Measurements from ENCODE around the gene BCL2L14.
A peak's percentile ranks its signal among the peaks of the same experiment; 100 is the strongest.
"Not testable (repeated sequence)": the region's sequence is repeated elsewhere in the genome, so short reads cannot be mapped to it uniquely, and the experiment has no call there.

The BCL2L14 gene

GRCh38 chr12:12108441-12109058 is 37.8 kb downstream of the BCL2L14 start:
- DNase-seq (ENCODE audit: low read depth in 2 of 2) = no peak

GRCh38 chr12:12110923-12111555 is 40.3 kb downstream of the BCL2L14 start:
- peak; percentile 12 to 35 for DNase-seq (ENCODE audit: low read depth in 2 of 2)

GRCh38 chr12:12115514-12115913 is 44.8 kb downstream of the BCL2L14 start:
- DNase-seq (ENCODE audit: low read depth in 2 of 2) = no peak

- DNase-seq (ENCODE audit: low read depth in 2 of 2) = no peak
Observed at GRCh38 chr12:12116677-12117076, 45.9 kb downstream of the BCL2L14 start.

DNA sequence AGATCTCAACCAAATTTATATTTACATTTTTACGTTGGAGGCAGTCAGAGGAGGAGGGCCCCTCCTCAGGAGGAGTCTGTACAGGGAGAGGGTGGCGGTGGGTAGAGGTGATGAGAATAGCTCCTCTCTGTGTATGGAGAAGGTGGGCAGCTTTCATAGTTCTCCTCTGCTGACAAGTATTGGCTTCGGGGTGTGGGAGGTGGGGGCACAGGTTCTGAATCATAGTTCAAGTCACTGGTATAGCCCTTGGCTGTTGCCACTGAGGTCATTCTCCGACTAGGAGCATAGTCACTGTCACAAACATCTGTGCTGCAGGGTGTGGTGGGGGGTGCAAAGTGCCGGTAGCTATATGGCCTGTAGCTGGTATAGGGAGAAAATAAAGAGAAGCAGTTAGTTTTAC is 50.3 kb downstream of the BCL2L14 start:
- no peak for DNase-seq (ENCODE audit: low read depth in 2 of 2)

DNA sequence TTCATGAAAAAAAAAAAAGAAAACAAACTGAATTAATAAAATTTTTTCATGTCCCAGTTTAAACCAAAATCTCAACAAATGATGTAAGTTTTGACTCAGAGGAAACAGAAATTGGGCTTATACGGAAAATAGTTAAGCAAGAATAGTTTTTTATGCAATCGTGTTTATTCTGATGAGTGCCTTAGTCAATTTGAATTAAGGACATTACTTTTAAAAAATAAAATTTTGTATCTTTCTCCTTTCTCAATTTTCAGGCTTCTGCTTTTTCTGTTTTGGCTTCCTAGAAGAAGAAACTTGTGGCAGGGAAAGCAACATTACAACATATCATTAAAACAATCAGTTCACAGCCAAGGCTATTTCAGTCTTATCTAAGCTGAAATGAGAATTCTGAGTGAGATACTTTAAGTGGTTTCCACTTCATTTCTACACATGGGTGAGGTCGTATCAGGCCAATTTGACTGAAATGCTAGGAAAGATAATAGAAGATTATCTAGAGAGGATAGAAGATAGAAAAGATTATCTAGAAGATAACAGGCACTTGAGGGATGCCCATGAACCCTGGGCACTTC is 52.4 kb downstream of the BCL2L14 start:
- no peak for DNase-seq (ENCODE audit: low read depth in 2 of 2)

GRCh38 chr12:12126551-12126950 is 55.8 kb downstream of the BCL2L14 start:
- no peak for DNase-seq (ENCODE audit: low read depth in 2 of 2)

DNA sequence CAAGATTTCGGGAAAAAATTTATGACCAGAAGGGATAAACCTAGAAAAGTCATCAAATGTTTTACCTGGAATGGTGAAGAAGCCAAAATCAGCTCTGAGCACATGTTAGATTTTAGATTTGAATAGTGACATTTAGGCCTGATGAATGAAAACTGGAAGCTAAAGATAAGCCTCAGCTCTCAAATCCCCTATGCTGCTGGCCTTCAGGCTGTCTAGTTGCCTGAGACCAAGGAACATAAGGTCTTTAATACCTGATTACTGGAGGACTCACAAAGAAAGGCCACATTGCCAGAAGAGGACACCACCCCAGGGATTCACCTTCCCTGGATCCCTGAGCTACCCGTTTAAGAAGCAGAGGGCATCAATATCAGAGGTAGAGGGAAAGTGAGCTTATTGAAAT is 56.6 kb downstream of the BCL2L14 start:
- no peak for DNase-seq (ENCODE audit: low read depth in 2 of 2)

DNA sequence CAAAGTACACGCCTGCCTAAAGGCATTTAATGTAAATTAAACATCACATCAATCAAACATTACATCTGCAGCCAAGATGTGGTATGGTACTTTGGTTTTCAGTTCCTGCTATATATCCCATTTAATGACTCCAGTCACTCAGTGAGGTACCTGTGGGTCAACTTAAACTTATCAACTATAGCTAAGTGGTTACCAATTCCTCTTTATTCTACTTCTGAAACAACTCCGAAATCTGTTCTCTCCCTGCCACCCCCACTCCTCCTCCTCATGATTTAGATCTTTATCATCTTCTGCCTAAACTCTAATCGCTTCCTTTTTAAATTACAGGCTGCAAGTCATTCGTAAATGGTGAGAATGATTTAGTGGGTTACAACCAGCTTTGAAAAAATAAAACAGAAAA is 57.9 kb downstream of the BCL2L14 start:
- no peak for DNase-seq (ENCODE audit: low read depth in 2 of 2)

GRCh38 chr12:12133259-12133658 is 62.5 kb downstream of the BCL2L14 start:
- DNase-seq (ENCODE audit: low read depth in 2 of 2) = no peak

DNA sequence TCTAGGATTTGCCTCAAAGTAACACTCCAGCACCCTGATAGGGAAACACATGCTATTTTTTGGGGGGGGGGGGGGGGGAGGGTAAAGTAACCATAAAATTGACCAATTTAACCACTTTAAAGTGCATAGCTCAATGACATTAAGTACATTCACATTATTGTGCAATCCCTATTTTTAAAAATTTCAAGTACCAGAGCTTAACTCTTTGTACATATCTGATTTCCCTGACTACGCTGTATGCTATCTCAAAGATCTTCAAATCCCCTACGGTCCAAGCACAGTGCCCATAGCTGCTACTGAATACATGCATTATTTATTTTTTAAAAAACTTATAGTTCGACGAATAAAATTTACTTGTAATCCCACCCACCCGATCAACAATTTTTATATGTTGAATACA is 63.0 kb downstream of the BCL2L14 start:
- no peak for DNase-seq (ENCODE audit: low read depth in 2 of 2)

DNA sequence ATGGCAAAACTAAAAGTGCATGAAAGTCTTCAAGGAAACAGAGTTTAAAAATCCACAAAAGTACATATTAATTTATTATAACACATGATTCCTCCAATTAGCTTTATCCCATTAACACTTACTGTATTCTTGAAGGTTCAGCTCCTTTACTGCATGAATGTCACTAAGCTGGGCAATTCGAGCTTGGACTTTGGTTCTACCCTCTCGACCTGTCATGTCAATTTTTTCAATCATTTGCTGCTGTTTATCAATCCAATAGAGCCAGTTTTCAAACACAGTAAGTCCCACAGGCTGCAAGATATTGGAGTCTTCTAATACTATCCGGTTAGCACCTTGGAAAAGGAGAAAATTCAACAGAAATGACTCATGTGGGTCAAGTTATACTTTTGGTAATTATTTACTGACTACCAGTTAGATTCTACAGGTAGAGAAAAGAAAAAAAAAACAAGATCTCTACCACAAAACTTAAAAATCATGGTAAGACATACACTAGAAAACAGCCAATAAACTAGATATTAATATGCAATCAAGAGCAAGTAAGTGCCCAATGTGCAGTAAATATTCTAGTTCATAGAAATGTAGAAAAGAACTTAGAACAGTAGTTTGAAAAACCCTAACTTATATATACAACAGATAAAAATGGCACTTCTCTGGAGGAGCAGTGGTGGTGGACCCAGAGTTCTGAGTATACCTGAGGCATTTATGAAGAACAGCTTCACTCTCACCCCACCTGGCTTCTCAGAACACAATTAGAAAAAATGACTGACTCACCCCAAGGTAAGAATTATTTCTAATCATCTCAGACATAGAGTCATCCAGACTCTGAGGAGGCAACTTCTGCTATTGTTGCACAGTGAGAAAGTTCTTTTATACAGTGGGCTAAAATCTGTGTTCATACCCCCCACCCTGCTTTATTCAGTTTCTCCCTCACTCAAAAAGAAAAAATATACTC is 67.7 kb downstream of the BCL2L14 start:
- no peak for DNase-seq (ENCODE audit: low read depth in 2 of 2)

GRCh38 chr12:12141000-12141399 is 70.3 kb downstream of the BCL2L14 start:
- DNase-seq (ENCODE audit: low read depth in 2 of 2) = no peak

- DNase-seq (ENCODE audit: low read depth in 2 of 2) = not testable (repeated sequence)
Observed at GRCh38 chr12:12144531-12144930, 73.8 kb downstream of the BCL2L14 start.

- DNase-seq (ENCODE audit: low read depth in 2 of 2) = no peak
Observed at GRCh38 chr12:12147111-12147510, 76.4 kb downstream of the BCL2L14 start.
